HepG2 (cell line): Measurements from ENCODE around the gene ZNF624. TPM values are rescaled to one million over a fixed set of nuclear protein-coding genes. Genes with fewer than 3 reads are reported as not detected.
A peak's percentile ranks its signal among the peaks of the same experiment; 100 is the strongest.

Experiments used
- AGO1 ChIP-seq: fragments of 200-400 bp; formaldehyde crosslinking; IDR thresholded peaks from 2 replicates; pipeline ENCODE4 v1.6.1; 2017; ENCODE audit warnings: mild to moderate bottlenecking, low read depth, low read length, moderate library complexity; ENCODE audit not compliant: poor library complexity, severe bottlenecking
- CREB3 ChIP-seq: sonication (generic); formaldehyde crosslinking; IDR thresholded peaks from 2 replicates; pipeline ENCODE4 v1.5.0; 2020; ENCODE audit warnings: missing genetic modification reagents
- ELF4 ChIP-seq: sonication (generic); formaldehyde crosslinking; IDR thresholded peaks from 2 replicates; pipeline ENCODE4 v1.5.0; 2020; ENCODE audit warnings: missing genetic modification reagents, mild to moderate bottlenecking, moderate library complexity, borderline replicate concordance
- HOXA7 ChIP-seq: sonication (generic); formaldehyde crosslinking; IDR thresholded peaks from 2 replicates; pipeline ENCODE4 v1.8.1; 2022; ENCODE audit warnings: mild to moderate bottlenecking, missing genetic modification reagents, moderate library complexity
- MYNN ChIP-seq: sonication (generic); formaldehyde crosslinking; IDR thresholded peaks from 2 replicates; pipeline ENCODE4 v1.4.0; 2020; ENCODE audit warnings: mild to moderate bottlenecking, low read depth, missing genetic modification reagents
- NFKBIZ ChIP-seq: IDR thresholded peaks from 2 replicates; pipeline ENCODE4 v1.6.1; 2018; ENCODE audit warnings: missing genetic modification reagents, missing compliant biosample characterization
- NFRKB ChIP-seq: fragments of 450-650 bp; IDR thresholded peaks from 2 replicates; pipeline ENCODE4 v1.6.1; 2017
- NR2F6 ChIP-seq, 2 experiments: IDR thresholded peaks; 2 replicates each; pipeline ENCODE4 v1.6.1; 2016; ENCODE audit warnings: antibody characterized with exemption in 1 of 2, mild to moderate bottlenecking in 1 of 2
- SIN3A ChIP-seq: IDR thresholded peaks from 2 replicates; pipeline ENCODE4 v1.6.1; 2011; ENCODE audit warnings: low read depth, mild to moderate bottlenecking, control low read depth, low read length, borderline replicate concordance
- SNRNP70 ChIP-seq: fragments of 200-400 bp; formaldehyde crosslinking; IDR thresholded peaks from 2 replicates; pipeline ENCODE4 v1.6.1; 2017; ENCODE audit warnings: mild to moderate bottlenecking, low read depth, low read length, moderate library complexity
- TRIM24 ChIP-seq: sonication (generic); formaldehyde crosslinking; IDR thresholded peaks from 2 replicates; pipeline ENCODE4 v1.8.0; 2022; ENCODE audit warnings: mild to moderate bottlenecking, missing genetic modification reagents
- ZBTB49 ChIP-seq: sonication (generic); formaldehyde crosslinking; IDR thresholded peaks from 2 replicates; pipeline ENCODE4 v1.4.0; 2020; ENCODE audit warnings: missing genetic modification reagents, borderline replicate concordance
- ZNF282 ChIP-seq: fragments of 450-650 bp; IDR thresholded peaks from 2 replicates; pipeline ENCODE4 v1.6.1; 2018; ENCODE audit not compliant: partially characterized antibody
- ZNF367 ChIP-seq: sonication (generic); formaldehyde crosslinking; IDR thresholded peaks from 2 replicates; pipeline ENCODE4 v1.4.0; 2020; ENCODE audit warnings: missing genetic modification reagents, borderline replicate concordance
- ZNF709 ChIP-seq: sonication (generic); formaldehyde crosslinking; IDR thresholded peaks from 2 replicates; pipeline ENCODE4 v1.5.0; 2020; ENCODE audit warnings: mild to moderate bottlenecking, missing genetic modification reagents
- ZNF773 ChIP-seq: sonication (generic); formaldehyde crosslinking; IDR thresholded peaks from 2 replicates; pipeline ENCODE4 v1.4.0; 2020; ENCODE audit warnings: missing genetic modification reagents, borderline replicate concordance
- polyA plus RNA-seq, 8 experiments: library from polyadenylated mRNA; depleted of rRNA in 3 of 8; stranded (reverse) in 7 of 8; unstranded in 1 of 8; fragments of >200 nt; fragmentation: Illumina TruSeq in 4 of 8; extraction: Trizol in 4 of 8; gene quantifications; 2 replicates each; pipeline versions ENCODE4 v1.2.1 to v1.2.3, GENCODE V29; 2011 to 2016; ENCODE audit warnings: low read depth in 4 of 8, missing spikeins in 1 of 8, mixed read lengths in 1 of 8; ENCODE audit not compliant: insufficient read depth in 1 of 8
- total RNA-seq, 5 experiments: library from RNA; depleted of rRNA; stranded (reverse); fragments of >200 nt; fragmentation: Illumina TruSeq; extraction: Trizol; gene quantifications; 2 replicates each; pipeline ENCODE4 v1.2.3, GENCODE V29; 2016; ENCODE audit warnings: low read depth in 1 of 5
- TF ChIP-seq, protein P1 (sequence below): sonication (generic); formaldehyde crosslinking; IDR thresholded peaks from 2 replicates; pipeline ENCODE4 v1.9.0; 2021; ENCODE audit warnings: missing genetic modification reagents, mild to moderate bottlenecking, borderline replicate concordance
- TF ChIP-seq, protein P2 (sequence below): sonication (generic); formaldehyde crosslinking; conservative IDR thresholded peaks from 2 replicates; pipeline ENCODE4 v1.4.0; 2020; ENCODE audit warnings: missing genetic modification reagents

ZNF624 gene
- total and polyA plus RNA-seq, 2 of the 13 experiments (the other 11 are each of a cell fraction or from before 2014, with no cell fraction given) = 0.75 to 3.5 TPM

DNA sequence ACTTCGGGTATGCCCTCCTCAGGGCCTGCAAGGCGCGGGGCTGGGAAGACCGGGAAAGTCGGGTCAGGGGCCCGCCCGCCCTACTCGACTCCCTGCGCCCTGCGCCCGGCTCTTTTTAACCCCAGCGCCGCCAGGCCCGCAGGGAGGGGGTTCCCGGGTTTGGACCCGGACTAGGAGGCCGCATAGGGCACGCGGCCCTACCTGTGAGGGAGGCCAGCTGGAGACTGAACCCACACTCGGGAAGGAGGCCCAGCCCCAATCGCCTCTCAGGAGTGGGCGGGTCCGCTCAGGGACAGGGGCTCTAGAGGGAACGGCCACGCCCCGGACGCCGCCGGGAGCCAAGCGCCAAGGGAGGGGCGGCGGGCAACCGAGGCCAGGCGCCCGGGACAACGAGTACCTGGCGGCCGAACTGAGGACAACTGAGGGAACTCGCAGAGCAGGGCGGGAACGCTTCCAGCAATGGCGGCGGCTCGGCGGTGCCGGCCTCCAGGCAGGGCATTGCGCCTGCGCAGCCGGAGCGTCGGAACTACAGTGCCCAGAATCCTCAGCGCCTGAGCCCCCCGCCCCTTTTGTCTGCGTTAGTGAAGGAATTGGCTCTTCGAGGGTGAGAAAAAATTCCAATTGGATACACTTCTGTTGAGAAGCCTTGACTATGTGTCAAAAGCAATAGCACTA lies at the start of gene ZNF624 (continued):
- TF ChIP-seq SNRNP70 (no peak), CREB3 (CRISPR knock-in tag) (0 out of 2 replicates have a peak, but pooled peaks have one; percentile 66), HOXA7 (no peak), ZNF282 (no peak), SIN3A (peak; percentile 83; the same call in 1 of the 2 replicates), ZNF709 (CRISPR knock-in tag) (peak; percentile 91), ELF4 (peak; percentile 63; the same call in 1 of the 2 replicates), NFRKB (no peak), ZNF773 (CRISPR knock-in tag) (no peak), NR2F6 (IDR thresholded peaks at IDR 0.05) (no peak), NR2F6 (CRISPR knock-in tag; IDR thresholded peaks at IDR 0.05) (no peak), NFKBIZ (CRISPR knock-in tag) (no peak), TRIM24 (CRISPR knock-in tag) (no peak), AGO1 (peak; percentile 66), ZNF367 (CRISPR knock-in tag) (no peak; the same call in 1 of the 2 replicates), ZBTB49 (CRISPR knock-in tag) (no peak), MYNN (CRISPR knock-in tag) (no peak; the same call in 1 of the 2 replicates)
- TF ChIP-seq, protein P1, sequence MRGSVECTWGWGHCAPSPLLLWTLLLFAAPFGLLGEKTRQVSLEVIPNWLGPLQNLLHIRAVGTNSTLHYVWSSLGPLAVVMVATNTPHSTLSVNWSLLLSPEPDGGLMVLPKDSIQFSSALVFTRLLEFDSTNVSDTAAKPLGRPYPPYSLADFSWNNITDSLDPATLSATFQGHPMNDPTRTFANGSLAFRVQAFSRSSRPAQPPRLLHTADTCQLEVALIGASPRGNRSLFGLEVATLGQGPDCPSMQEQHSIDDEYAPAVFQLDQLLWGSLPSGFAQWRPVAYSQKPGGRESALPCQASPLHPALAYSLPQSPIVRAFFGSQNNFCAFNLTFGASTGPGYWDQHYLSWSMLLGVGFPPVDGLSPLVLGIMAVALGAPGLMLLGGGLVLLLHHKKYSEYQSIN = no peak
- TF ChIP-seq, protein P2, sequence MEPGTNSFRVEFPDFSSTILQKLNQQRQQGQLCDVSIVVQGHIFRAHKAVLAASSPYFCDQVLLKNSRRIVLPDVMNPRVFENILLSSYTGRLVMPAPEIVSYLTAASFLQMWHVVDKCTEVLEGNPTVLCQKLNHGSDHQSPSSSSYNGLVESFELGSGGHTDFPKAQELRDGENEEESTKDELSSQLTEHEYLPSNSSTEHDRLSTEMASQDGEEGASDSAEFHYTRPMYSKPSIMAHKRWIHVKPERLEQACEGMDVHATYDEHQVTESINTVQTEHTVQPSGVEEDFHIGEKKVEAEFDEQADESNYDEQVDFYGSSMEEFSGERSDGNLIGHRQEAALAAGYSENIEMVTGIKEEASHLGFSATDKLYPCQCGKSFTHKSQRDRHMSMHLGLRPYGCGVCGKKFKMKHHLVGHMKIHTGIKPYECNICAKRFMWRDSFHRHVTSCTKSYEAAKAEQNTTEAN (CRISPR knock-in tag) = peak; percentile 64; the same call in 1 of the 2 replicates
